GM12891 (cell line): Measurements from ENCODE around the gene IKZF1.

Experiments
- POLR2A ChIP-seq: IDR thresholded peaks from 2 replicates; pipeline ENCODE4 v1.6.1; 2011; ENCODE audit warnings: low read depth, low read length, control low read depth
- POLR2AphosphoS5 ChIP-seq: IDR thresholded peaks from 2 replicates; pipeline ENCODE4 v1.6.1; 2011; ENCODE audit warnings: low read depth, low read length, control low read depth
- POU2F2 ChIP-seq: IDR thresholded peaks from 2 replicates; pipeline ENCODE4 v1.6.1; 2011; ENCODE audit warnings: low read depth, mild to moderate bottlenecking, control low read depth, low read length, moderate library complexity
- SPI1 ChIP-seq: IDR thresholded peaks from 2 replicates; pipeline ENCODE4 v1.6.1; 2011; ENCODE audit warnings: low read depth, low read length, control low read depth
- TAF1 ChIP-seq: IDR thresholded peaks from 2 replicates; pipeline ENCODE4 v1.6.1; 2011; ENCODE audit warnings: low read depth, low read length, control low read depth

DNA sequence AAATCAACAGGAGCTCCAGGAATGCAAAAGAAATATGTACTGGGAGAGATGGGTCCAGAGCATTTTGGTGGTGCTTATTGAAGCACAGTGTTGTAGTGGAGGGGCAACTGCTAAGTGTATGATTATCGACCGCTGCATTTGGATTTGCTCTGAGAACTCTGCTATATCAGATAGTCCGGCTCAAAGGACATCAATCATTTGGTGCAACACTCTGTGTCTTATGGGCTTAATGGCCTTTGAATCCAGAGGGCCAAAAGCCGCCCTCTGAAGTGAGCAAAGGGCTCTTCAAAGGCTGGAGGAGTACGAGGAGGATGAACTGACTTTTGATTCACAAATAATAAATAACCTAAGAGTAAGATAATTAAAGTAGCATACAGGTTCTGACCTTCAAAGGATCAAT lies 9.4 kb upstream of the IKZF1 start:
- TF ChIP-seq POLR2AphosphoS5: no peak
- TF ChIP-seq POLR2A: no peak
- TF ChIP-seq POU2F2: no peak
- no peak for TF ChIP-seq TAF1
- no peak for TF ChIP-seq SPI1
